Neural crest cell (in vitro differentiated cells): ENCODE measurements around the gene SLC46A1. TPM values are rescaled to one million over a fixed set of nuclear protein-coding genes. Genes with fewer than 3 reads are reported as not detected.
"Not testable (repeated sequence)": the region's sequence is repeated elsewhere in the genome, so short reads cannot be mapped to it uniquely, and the experiment has no call there.

Experiments used
- DNase-seq: peaks from one replicate; pipeline ENCODE4 v3.0.0; 2021; ENCODE audit warnings: low read depth, mixed read lengths, low spot score
- H3K27ac Mint-ChIP-seq: one replicate; pipeline ENCODE4 v1.8.0; 2021; ENCODE audit warnings: mild to moderate bottlenecking, mixed read lengths; ENCODE audit not compliant: unreplicated experiment
- H3K27me3 Mint-ChIP-seq: 2 replicates; pipeline ENCODE4 v1.8.0; 2021; ENCODE audit warnings: low read depth, mild to moderate bottlenecking, mixed read lengths
- H3K36me3 Mint-ChIP-seq: 2 replicates; pipeline ENCODE4 v1.8.0; 2021; ENCODE audit warnings: low read depth, mild to moderate bottlenecking, mixed read lengths
- H3K4me1 Mint-ChIP-seq: 2 replicates; pipeline ENCODE4 v1.8.0; 2021; ENCODE audit warnings: mixed read lengths
- H3K4me3 Mint-ChIP-seq: one replicate; pipeline ENCODE4 v1.8.0; 2021; ENCODE audit warnings: mild to moderate bottlenecking, mixed read lengths
- H3K9me3 Mint-ChIP-seq: 2 replicates; pipeline ENCODE4 v1.8.0; 2021; ENCODE audit warnings: mixed read lengths
- total RNA-seq: library from RNA; stranded (reverse); gene quantifications from 2 replicates; pipeline ENCODE4 v1.2.1, GENCODE V29; 2021
- TF ChIP-seq, protein P1 (sequence below): fragments of 200-600 bp; sonication (generic); conservative IDR thresholded peaks from 2 replicates; pipeline ENCODE4 v1.5.0; 2021; ENCODE audit warnings: antibody characterized with exemption, mild to moderate bottlenecking

Gene SLC46A1
- total RNA-seq, 1 donor from 2014 or later, result 16.8 TPM

DNA sequence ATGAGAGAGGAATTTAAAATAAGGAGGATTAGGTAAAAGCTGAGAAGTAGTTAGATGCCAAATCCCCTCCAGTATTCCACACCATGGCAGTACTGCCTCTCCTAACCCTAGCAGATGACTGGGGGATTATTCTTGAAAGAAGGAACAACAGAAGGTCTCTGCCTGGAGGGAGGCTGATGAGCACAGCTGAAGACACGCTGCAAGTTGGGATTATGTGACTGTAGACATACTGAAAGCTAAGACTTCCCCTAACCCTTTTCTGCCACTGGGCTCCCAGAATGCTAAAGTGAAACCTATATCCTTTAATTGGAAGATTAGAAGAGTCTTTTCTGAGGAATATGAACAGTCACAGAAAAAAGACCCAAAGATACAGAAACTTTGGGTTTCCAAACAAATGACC, 27.7 kb upstream of the SLC46A1 start:
- Mint-ChIP-seq H3K4me3 (no peak overlapping the region), H3K9me3 (no peaks in the 10 kb centered on the region), H3K27ac (no peak overlapping the region), H3K36me3 (no peaks in the 10 kb centered on the region), H3K4me1 (no peaks in the 10 kb centered on the region), H3K27me3 (peaks cover 50% of the 10 kb centered on the region)
- TF ChIP-seq, protein P1, sequence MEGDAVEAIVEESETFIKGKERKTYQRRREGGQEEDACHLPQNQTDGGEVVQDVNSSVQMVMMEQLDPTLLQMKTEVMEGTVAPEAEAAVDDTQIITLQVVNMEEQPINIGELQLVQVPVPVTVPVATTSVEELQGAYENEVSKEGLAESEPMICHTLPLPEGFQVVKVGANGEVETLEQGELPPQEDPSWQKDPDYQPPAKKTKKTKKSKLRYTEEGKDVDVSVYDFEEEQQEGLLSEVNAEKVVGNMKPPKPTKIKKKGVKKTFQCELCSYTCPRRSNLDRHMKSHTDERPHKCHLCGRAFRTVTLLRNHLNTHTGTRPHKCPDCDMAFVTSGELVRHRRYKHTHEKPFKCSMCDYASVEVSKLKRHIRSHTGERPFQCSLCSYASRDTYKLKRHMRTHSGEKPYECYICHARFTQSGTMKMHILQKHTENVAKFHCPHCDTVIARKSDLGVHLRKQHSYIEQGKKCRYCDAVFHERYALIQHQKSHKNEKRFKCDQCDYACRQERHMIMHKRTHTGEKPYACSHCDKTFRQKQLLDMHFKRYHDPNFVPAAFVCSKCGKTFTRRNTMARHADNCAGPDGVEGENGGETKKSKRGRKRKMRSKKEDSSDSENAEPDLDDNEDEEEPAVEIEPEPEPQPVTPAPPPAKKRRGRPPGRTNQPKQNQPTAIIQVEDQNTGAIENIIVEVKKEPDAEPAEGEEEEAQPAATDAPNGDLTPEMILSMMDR, result no peak
- DNase-seq, result no peak

DNA sequence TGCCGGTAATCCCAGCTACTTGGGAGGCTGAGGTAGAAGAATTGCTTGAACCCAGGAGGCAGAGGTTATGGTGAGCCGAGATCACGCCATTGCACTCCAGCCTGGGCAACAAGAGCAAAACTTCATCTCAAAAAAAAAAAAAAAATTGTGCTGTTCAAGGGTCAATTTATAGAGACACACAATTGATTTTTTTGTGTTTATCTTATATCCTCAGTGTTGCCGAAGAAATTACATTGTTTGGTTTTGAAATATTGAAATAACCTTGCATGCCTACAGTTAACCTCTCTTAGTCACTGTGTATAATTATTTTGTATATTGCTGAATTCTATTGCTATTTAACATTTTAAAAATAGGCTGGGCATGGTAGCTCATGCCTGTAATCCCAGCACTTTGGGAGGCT, 22.0 kb upstream of the SLC46A1 start:
- peaks cover 27% of the 10 kb centered on the region for H3K27me3 Mint-ChIP-seq
- DNase-seq, H3K4me3 Mint-ChIP-seq, H3K27ac Mint-ChIP-seq, H3K4me1 Mint-ChIP-seq, H3K9me3 Mint-ChIP-seq, H3K36me3 Mint-ChIP-seq: not testable (repeated sequence)

DNA sequence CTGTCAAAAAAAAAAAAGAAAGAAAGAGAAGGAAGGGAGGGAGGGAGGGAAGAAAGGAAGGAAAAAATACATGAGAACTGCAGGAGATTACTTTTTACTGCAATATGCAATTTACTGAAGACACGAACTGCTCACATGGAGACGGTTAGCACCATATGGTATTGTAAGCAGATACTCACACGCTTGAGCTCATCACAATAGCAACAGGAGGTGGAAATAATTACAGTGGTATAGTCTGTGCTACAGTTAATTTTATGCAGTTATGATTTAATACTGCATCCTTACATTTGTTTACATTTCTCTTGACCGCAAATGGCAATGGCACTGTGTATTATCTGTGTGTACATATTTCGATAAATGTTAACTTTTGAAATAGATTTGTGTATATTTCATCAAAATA, 21.4 kb upstream of the SLC46A1 start:
- Mint-ChIP-seq H3K36me3 (no peaks in the 10 kb centered on the region), H3K9me3 (no peaks in the 10 kb centered on the region), H3K4me1 (no peaks in the 10 kb centered on the region), H3K4me3 (no peak overlapping the region), H3K27me3 (peaks cover 23% of the 10 kb centered on the region), H3K27ac (no peak overlapping the region)
- TF ChIP-seq, protein P1, result no peak
- DNase-seq, result no peak

DNA sequence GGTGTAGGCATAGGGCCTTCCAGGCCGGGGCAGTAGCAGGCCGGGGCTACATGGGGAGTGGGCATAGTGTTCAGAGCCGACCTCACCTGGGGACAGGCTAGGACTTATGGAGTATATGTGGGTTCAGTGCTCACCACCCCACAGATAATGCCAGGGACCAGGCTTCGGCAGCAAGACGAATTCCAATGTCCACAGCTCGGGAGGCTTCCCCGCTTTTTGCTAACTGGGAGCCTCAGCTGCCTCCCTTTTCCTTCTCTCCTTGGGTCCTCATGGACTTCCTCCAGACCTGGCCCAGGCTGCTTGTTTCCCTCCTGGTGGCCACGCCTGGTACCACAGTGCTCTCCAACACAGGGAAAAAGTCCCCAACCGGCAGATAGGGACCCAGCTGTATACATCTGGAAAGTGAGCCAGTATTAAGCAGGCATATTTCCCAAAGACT, 20.1 kb upstream of the SLC46A1 start:
- DNase-seq, result peak; percentile 37

DNA sequence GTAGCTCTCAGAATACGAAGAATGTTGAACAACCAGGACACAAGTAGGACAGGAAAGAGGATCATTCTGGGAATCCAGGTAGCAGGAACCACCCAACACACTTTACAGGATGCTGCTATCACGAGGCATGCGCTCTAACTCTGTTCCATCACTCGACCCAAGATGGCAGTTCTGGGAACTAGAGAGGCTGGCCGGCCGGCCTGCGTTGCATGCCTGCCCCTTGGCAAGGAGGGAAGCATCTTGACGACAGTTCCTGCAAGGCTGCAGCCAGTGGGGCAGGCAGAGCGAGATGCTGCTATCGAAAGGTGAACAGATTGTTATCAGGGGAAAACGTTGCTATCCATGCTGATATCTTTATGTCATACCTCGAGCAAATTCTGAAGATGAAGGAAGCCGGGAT, 19.2 kb upstream of the SLC46A1 start:
- TF ChIP-seq, protein P1, result no peak
- DNase-seq, result no peak
- H3K27me3 Mint-ChIP-seq, result peaks cover 8% of the 10 kb centered on the region
- H3K27ac Mint-ChIP-seq, result no peak overlapping the region
- H3K36me3 Mint-ChIP-seq, result no peaks in the 10 kb centered on the region
- H3K4me3 Mint-ChIP-seq, result no peak overlapping the region
- H3K4me1 Mint-ChIP-seq, result no peaks in the 10 kb centered on the region
- no peaks in the 10 kb centered on the region for H3K9me3 Mint-ChIP-seq

More for the DNA sequence above, 20.1 kb upstream of the SLC46A1 start:
- H3K4me3 Mint-ChIP-seq, result no peak overlapping the region
- no peak overlapping the region for H3K27ac Mint-ChIP-seq
- no peaks in the 10 kb centered on the region for H3K36me3 Mint-ChIP-seq
- H3K9me3 Mint-ChIP-seq, result no peaks in the 10 kb centered on the region
- H3K27me3 Mint-ChIP-seq, result peaks cover 10% of the 10 kb centered on the region
- no peaks in the 10 kb centered on the region for H3K4me1 Mint-ChIP-seq
- TF ChIP-seq, protein P1, result peak; percentile 56

DNA sequence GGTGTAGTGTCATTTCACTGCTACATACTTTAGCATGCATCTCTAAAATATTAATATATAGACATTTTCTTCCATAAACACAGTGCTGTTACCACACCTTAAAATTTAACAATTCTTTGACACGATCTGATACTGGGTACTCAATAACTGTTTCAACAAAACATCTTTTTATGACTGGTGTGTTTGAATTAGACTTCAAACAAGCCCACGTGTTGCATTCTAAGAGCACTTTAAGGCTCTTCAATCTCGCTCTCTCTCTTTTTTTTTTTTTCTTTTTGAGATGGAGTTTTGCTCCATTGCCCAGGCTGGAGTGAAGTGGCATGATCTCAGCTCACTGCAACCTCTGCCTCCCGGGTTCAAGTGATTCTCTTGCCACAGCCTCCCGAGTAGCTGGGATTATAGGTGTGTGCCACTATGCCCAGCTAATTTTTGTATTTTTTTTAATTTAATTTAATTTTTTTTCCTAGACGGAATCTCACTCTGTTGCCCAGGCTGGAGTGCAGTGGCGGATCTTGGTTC, 15.8 kb upstream of the SLC46A1 start:
- TF ChIP-seq, protein P1, result no peak
- Mint-ChIP-seq H3K9me3 (no peaks in the 10 kb centered on the region), H3K27me3 (peaks cover 17% of the 10 kb centered on the region), H3K4me3 (no peak overlapping the region), H3K36me3 (no peaks in the 10 kb centered on the region), H3K4me1 (no peaks in the 10 kb centered on the region), H3K27ac (no peak overlapping the region)
- no peak for DNase-seq
